ENCODE data around the gene TDRKH.

Gene TDRKH

GRCh38 chr1:151820940-151821339 lies 30.6 kb upstream of the TDRKH start:
- peak; percentile 41 for DNase-seq

- DNase-seq = peak; percentile 27
Measured at GRCh38 chr1:151819976-151820623, 29.8 kb upstream of the TDRKH start.

GRCh38 chr1:151819227-151819835 lies 29.0 kb upstream of the TDRKH start:
- no peak for DNase-seq

GRCh38 chr1:151817353-151817730 lies 27.0 kb upstream of the TDRKH start:
- no peak for DNase-seq

- no peak for DNase-seq
Measured at GRCh38 chr1:151816548-151817352, 26.4 kb upstream of the TDRKH start.

GRCh38 chr1:151815716-151816327 lies 25.5 kb upstream of the TDRKH start:
- peak; percentile 72 for DNase-seq

GRCh38 chr1:151814971-151815545 lies 24.8 kb upstream of the TDRKH start:
- DNase-seq = no peak

- DNase-seq = no peak
Measured at GRCh38 chr1:151814426-151814825, 24.1 kb upstream of the TDRKH start.

- DNase-seq = no peak
Measured at GRCh38 chr1:151813271-151813977, 23.1 kb upstream of the TDRKH start.

- DNase-seq = no peak
Measured at GRCh38 chr1:151811181-151811580, 20.9 kb upstream of the TDRKH start.

GRCh38 chr1:151809985-151810556 lies 19.8 kb upstream of the TDRKH start:
- no peak for DNase-seq

GRCh38 chr1:151809290-151809984 lies 19.1 kb upstream of the TDRKH start:
- DNase-seq = no peak

GRCh38 chr1:151807766-151808165 lies 17.5 kb upstream of the TDRKH start:
- no peak for DNase-seq

- no peak for DNase-seq
Measured at GRCh38 chr1:151807131-151807530, 16.8 kb upstream of the TDRKH start.

GRCh38 chr1:151806170-151806569 lies 15.9 kb upstream of the TDRKH start:
- no peak for DNase-seq

GRCh38 chr1:151805066-151805820 lies 14.9 kb upstream of the TDRKH start, which contains the start of gene LINGO4:
TSS of gene LINGO4 (minus strand) at chr1:151805419. CDS start at chr1:151802704, 2,715 bp downstream.
- no peak for DNase-seq

- DNase-seq = no peak
Measured at GRCh38 chr1:151803915-151804314, 13.6 kb upstream of the TDRKH start.

- no peak for DNase-seq
Measured at GRCh38 chr1:151803164-151803563, 12.9 kb upstream of the TDRKH start.

GRCh38 chr1:151802372-151802771 lies 12.1 kb upstream of the TDRKH start:
- no peak for DNase-seq

GRCh38 chr1:151801846-151802245 lies 11.5 kb upstream of the TDRKH start:
- DNase-seq = no peak

All from CD4-positive, alpha-beta T cell treated with Interleukin-6 for 4 hours (primary cell).